GM12878 (cell line): ENCODE results near the gene PTPRD. TPM values are rescaled to one million over a fixed set of nuclear protein-coding genes. Genes with fewer than 3 reads are reported as not detected.

Experiments
- CTCF ChIP-seq, 3 experiments: IDR thresholded peaks in 2 of 3; conservative IDR thresholded peaks in 1 of 3; 2 replicates each; pipeline ENCODE4 v1.5.1; 2011; ENCODE audit warnings: low read depth in 3 of 3, low read length in 3 of 3, mild to moderate bottlenecking in 3 of 3, control low read depth in 2 of 3, moderate library complexity in 2 of 3, inconsistent platforms in 1 of 3, mixed read lengths in 1 of 3; ENCODE audit not compliant: control insufficient read depth in 2 of 3, insufficient read depth in 1 of 3; ENCODE audit errors: extremely low read depth in 1 of 3
- CUX1 ChIP-seq: IDR thresholded peaks from 2 replicates; pipeline ENCODE4 v1.6.1; 2012; ENCODE audit warnings: improper control_type of control experiment, low read depth, low read length; ENCODE audit not compliant: insufficient replicate concordance
- EGR1 ChIP-seq, 2 experiments: IDR thresholded peaks; 1 replicate in 1 of 2; 2 replicates in 1 of 2; pipeline ENCODE4 v1.6.1; 2011 to 2012; ENCODE audit warnings: low read depth in 2 of 2, low read length in 2 of 2, borderline replicate concordance in 1 of 2, mild to moderate bottlenecking in 1 of 2, moderate library complexity in 1 of 2
- KAT2A ChIP-seq: conservative IDR thresholded peaks from 2 replicates; pipeline ENCODE4 v1.6.1; 2011; ENCODE audit warnings: low read depth, low read length; ENCODE audit not compliant: control insufficient read depth
- POLR2AphosphoS5 ChIP-seq: IDR thresholded peaks from 2 replicates; pipeline ENCODE4 v1.6.1; 2011; ENCODE audit warnings: mild to moderate bottlenecking, low read length, inconsistent platforms
- SMAD5 ChIP-seq: IDR thresholded peaks from 2 replicates; pipeline ENCODE4 v1.6.1; 2016; ENCODE audit warnings: antibody characterized with exemption, low read depth
- SMC3 ChIP-seq: IDR thresholded peaks from 2 replicates; pipeline ENCODE4 v1.6.1; 2011; ENCODE audit warnings: low read length, improper control_type of control experiment, borderline replicate concordance
- SPI1 ChIP-seq: IDR thresholded peaks from 2 replicates; pipeline ENCODE4 v1.6.1; 2011; ENCODE audit warnings: low read depth, mild to moderate bottlenecking, low read length, moderate library complexity, borderline replicate concordance; ENCODE audit not compliant: insufficient read depth
- ZBTB4 ChIP-seq: fragments of 450-650 bp; formaldehyde crosslinking; IDR thresholded peaks from 2 replicates; pipeline ENCODE4 v1.4.0; 2022; ENCODE audit warnings: mild to moderate bottlenecking, moderate library complexity
- polyA plus RNA-seq, 11 experiments: library from polyadenylated mRNA; depleted of rRNA in 4 of 11; unstranded in 6 of 11; stranded (reverse) in 5 of 11; fragments of >200 nt; fragmentation: Nextera tagmentation in 4 of 11; fragmentation: Illumina TruSeq in 1 of 11; extraction: Ambion mirVana in 4 of 11; extraction: Trizol in 1 of 11; gene quantifications; 1 replicate in 1 of 11; 2 replicates in 10 of 11; pipeline versions ENCODE4 v1.2.1 to v1.2.3, GENCODE V29; 2011 to 2016; ENCODE audit warnings: inconsistent platforms in 2 of 11, missing spikeins in 2 of 11, low read depth in 1 of 11
- total RNA-seq, 4 experiments: library from RNA; depleted of rRNA in 3 of 4; stranded (reverse); fragments of >200 nt in 3 of 4; fragmentation: Illumina TruSeq in 1 of 4; extraction: Trizol in 1 of 4; gene quantifications; 2 replicates each; pipeline versions ENCODE4 v1.2.1 to v1.2.3, GENCODE V29; 2013 to 2021

The PTPRD gene
- total and polyA plus RNA-seq, 10 of the 15 experiments (the other 5 are each of a cell fraction or from before 2014, with no cell fraction given): under 0.01 to 0.05 (median 0.01) TPM; not detected in 7

GRCh38 chr9:9799287-9799686 lies 813.5 kb downstream of the PTPRD start (continued):
- TF ChIP-seq CUX1 (no peak), CTCF (IDR thresholded peaks at IDR 0.05 in 2 of 3, conservative IDR thresholded peaks at IDR 0.05 in 1 of 3; ENCODE audit: control insufficient read depth in 2 of 3, extremely low read depth in 1 of 3, insufficient read depth in 1 of 3, low read depth in 3 of 3, low read length in 3 of 3) (no peak), POLR2AphosphoS5 (no peak), EGR1 (IDR thresholded peaks at IDR 0.05; ENCODE audit: borderline replicate concordance in 1 of 2, low read depth in 2 of 2, low read length in 2 of 2) (no peak), ZBTB4 (CRISPR knock-in tag) (no peak), KAT2A (no peak), SMC3 (no peak), SPI1 (no peak), SMAD5 (no peak)
